ENCODE measurements around the gene CDS2. TPM values are rescaled to one million over a fixed set of nuclear protein-coding genes. Genes with fewer than 3 reads are reported as not detected.

Gene CDS2
- total RNA-seq, 1 donor from 2014 or later: 41.4 TPM

GRCh38 chr20:5212907-5213487, 86.2 kb downstream of the CDS2 start:
- peaks cover 10 to 34% of the 10 kb centered on the region in 2 donors for H3K36me3 ChIP-seq
- no peak overlapping the region for H3K4me3 ChIP-seq
- H3K4me1 ChIP-seq: no peaks in the 10 kb centered on the region
- DNase-seq (ENCODE audit: low spot score in 2 of 2): no peak
- intact Hi-C loops (cut with DNase I): no loop called here
- no peak for TF ChIP-seq CTCF (IDR thresholded peaks at IDR 0.05)
- H3K27me3 ChIP-seq: no peaks in the 10 kb centered on the region
- no peaks in the 10 kb centered on the region for H3K9me3 ChIP-seq
- H3K27ac ChIP-seq: no peak overlapping the region

- H3K4me3 ChIP-seq: no peak overlapping the region
- DNase-seq (ENCODE audit: low spot score in 2 of 2): no peak
- intact Hi-C loops (cut with DNase I): no loop called here
- peaks cover 10 to 28% of the 10 kb centered on the region in 2 donors for H3K36me3 ChIP-seq
- no peaks in the 10 kb centered on the region for H3K9me3 ChIP-seq
- H3K27me3 ChIP-seq: no peaks in the 10 kb centered on the region
- no peaks in the 10 kb centered on the region for H3K4me1 ChIP-seq
- no peak for TF ChIP-seq CTCF (IDR thresholded peaks at IDR 0.05)
- H3K27ac ChIP-seq: no peak overlapping the region
Observed at GRCh38 chr20:5214826-5215225, 88.0 kb downstream of the CDS2 start.

GRCh38 chr20:5215672-5216304, 89.0 kb downstream of the CDS2 start:
- no peaks in the 10 kb centered on the region for H3K27me3 ChIP-seq
- TF ChIP-seq CTCF (IDR thresholded peaks at IDR 0.05): no peak
- intact Hi-C loops (cut with DNase I): no loop called here
- peaks cover 10 to 24% of the 10 kb centered on the region in 2 donors for H3K36me3 ChIP-seq
- H3K27ac ChIP-seq: no peak overlapping the region
- H3K4me1 ChIP-seq: no peaks in the 10 kb centered on the region
- no peak for DNase-seq (ENCODE audit: low spot score in 2 of 2)
- H3K4me3 ChIP-seq: no peak overlapping the region
- H3K9me3 ChIP-seq: no peaks in the 10 kb centered on the region

- no peak for TF ChIP-seq CTCF (IDR thresholded peaks at IDR 0.05)
- intact Hi-C loops (cut with DNase I): no loop called here
- no peaks in the 10 kb centered on the region for H3K4me1 ChIP-seq
- no peaks in the 10 kb centered on the region for H3K27me3 ChIP-seq
- H3K27ac ChIP-seq: no peak overlapping the region
- no peaks in the 10 kb centered on the region for H3K9me3 ChIP-seq
- no peak for DNase-seq (ENCODE audit: low spot score in 2 of 2)
- H3K4me3 ChIP-seq: no peak overlapping the region
- H3K36me3 ChIP-seq: peaks cover 10 to 22% of the 10 kb centered on the region in 2 donors
Observed at GRCh38 chr20:5216663-5217062, 89.9 kb downstream of the CDS2 start.

GRCh38 chr20:5217616-5218015, 90.8 kb downstream of the CDS2 start:
- H3K4me3 ChIP-seq: no peak overlapping the region
- TF ChIP-seq CTCF (IDR thresholded peaks at IDR 0.05): no peak

More at GRCh38 chr20:5217616-5218015, 90.8 kb downstream of the CDS2 start:
- no peak overlapping the region for H3K27ac ChIP-seq
- no peaks in the 10 kb centered on the region for H3K9me3 ChIP-seq
- H3K36me3 ChIP-seq: peaks cover 1 to 13% of the 10 kb centered on the region in 2 donors
- no peaks in the 10 kb centered on the region for H3K4me1 ChIP-seq
- intact Hi-C loops (cut with DNase I): no loop called here
- DNase-seq (ENCODE audit: low spot score in 2 of 2): no peak
- no peaks in the 10 kb centered on the region for H3K27me3 ChIP-seq

All from ascending aorta (tissue), 2 donors.